Activated T-cell treated with anti-CD3 and anti-CD28 coated beads, Interleukin-2, amount 50 U/mL, for 48 hours (primary cell): ENCODE data around the gene CSNK1G1.
"Not testable (repeated sequence)": the region's sequence is repeated elsewhere in the genome, so short reads cannot be mapped to it uniquely, and the experiment has no call there.

Source experiments
- DNase-seq, 2 experiments: peaks; one replicate each; pipeline ENCODE4 v3.0.0-alpha.2; 2020

Gene CSNK1G1

DNA sequence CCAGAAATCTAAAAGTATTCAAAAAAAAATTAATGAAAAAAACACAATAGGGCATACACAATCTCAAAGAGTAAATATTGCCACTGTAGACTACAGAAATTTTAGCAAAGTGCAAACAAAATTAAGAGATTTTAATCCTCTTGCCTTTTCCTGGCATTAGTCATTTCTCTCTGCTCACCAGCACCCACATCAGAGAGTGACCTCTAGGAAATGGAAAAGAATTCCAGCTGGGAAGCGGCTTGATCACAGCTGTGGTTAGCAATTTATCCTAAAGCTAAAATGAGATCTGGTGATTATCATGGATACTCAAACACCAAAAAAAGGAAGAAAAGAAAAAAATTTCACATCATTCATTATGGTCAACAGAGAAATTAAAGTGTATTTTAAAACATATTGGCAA, 7.5 kb downstream of the CSNK1G1 start:
- no peak for DNase-seq

DNA sequence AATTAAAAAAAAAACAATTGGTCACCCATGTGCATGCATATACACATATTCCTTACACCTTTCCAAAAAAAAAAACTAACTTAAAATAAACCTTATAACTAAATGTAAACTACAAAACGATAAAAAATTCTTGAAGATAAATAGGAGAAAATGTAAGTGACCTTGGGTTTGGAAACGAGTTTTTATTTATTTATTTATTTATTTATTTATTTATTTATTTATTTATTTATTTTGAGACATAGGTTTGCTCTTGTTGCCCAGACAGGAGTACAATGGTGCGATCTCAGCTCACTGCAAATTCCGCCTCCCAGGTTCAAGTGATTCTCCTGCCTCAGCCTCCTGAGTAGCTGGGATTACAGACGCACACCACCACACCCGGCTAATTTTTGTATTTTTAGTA, 9.7 kb downstream of the CSNK1G1 start:
- DNase-seq, result not testable (repeated sequence)

DNA sequence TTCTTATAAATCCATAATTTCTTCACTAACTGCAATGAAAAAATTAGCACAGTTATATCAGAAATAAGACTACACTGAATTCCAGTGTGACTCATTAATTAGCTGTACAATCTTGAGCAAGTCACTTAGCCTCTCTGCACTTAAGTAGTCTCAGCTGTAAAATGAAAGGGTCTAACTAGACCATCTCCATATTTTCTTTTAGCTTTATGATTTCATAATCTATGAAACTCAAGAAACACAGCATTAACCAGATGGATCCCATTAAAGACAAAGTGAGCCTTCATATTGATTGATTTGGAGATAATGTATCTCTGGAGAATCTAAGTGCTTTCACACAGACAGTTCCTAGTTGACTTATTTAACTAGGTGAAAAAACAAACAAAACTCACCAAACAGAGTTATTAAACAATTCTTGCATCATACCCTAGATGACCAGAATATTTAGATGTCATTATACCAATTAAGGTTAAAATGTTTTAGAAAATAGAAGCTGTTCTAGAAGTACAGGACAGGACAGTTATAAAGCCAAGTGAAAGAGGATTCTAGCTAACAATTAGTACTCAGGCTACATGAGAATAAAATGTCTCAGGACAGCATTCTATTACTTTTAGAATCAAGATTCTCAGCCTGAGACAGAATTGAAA, 11.2 kb downstream of the CSNK1G1 start:
- no peak for DNase-seq

DNA sequence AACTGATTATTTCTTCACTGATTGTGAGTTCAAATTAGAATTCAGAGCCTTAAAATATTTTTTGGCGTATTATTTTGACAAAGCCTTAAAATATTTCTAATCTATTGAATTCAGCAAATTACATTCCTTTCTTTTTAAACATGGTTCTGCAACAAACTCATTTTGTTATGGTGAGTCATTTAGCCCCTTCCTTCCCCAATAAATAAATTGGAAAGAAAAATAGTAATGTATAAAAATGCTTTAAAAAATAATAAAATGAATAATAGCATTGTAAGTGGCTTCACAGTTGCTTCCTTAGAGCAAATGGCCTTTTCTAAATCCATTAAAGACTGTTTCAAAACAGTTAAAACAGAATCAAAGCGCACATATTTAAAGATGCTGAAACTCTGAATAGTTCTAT, 12.1 kb downstream of the CSNK1G1 start:
- no peak for DNase-seq

DNA sequence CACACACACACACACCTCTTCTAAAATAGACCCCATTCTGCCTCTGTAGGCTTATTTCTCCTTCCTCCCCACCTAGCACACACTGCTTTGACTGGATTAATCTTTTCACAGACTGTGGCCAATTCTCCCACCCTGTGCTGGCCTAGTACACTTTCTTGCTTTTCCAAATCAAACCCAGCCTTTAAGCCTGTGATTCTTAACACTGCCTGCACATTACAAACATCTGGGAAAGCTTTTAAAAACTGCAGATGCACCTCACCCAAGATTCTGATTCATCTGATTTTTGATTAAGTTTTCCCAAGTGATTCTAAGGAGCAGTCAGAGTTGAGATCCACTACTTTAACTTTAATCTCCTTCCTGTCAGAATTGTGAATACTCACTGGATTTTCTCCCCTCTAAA, 12.8 kb downstream of the CSNK1G1 start:
- no peak for DNase-seq

DNA sequence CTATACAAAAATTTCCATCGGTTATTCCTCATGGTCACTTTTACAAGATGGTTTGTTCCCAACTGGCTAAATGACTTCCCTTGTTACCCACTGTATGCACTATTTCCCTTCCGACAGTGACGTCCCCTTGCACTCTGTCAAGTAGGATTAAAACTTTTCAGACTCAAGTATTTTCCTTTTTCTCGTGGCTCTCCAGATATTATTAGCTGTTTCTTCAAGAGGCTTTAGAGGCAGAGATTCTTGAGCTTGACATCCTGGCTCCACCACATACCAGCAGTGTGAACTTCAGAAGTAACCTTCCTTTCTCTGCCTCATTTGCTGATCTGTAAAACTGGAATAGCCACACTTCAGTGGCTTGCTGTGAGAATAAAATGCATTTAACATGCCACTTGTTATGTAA, 14.0 kb downstream of the CSNK1G1 start:
- no peak for DNase-seq

DNA sequence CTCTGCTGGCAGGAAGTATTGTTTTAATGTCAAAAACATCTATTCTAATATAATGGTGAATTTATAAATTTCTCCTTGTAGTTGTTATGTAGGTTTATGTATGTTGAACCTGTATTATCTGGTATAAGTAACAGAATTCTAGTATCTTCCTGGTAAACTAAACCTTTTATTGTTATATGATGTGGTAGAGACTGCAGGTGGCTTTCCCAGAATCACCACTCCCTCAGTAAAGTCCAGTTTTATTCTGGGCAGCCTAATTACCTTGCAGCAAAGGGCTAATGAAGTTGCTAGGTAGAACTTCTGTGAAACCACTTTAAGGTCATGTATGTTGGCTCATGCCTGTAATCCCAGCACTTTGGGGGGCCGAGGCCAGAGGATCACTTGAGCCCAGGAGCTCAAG, 15.6 kb downstream of the CSNK1G1 start:
- no peak for DNase-seq

DNA sequence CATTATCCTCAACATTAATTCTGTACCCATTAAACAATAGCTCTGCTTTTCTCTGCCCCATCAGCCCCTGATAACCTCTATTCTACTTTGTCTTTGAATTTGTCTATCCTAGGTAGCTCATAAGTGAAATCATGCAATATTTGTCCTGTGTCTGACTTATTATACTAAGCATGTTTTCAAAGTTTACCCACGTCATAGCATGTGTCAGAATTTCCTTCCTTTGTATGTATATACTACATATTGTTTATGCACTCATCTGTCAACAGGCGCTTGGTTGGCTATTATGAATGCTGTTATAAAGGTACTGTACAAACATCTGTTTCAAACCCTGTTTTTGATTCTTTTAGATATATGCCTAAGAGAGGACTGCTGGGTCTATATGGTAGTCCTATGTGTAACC, 18.2 kb downstream of the CSNK1G1 start:
- DNase-seq, result no peak

DNA sequence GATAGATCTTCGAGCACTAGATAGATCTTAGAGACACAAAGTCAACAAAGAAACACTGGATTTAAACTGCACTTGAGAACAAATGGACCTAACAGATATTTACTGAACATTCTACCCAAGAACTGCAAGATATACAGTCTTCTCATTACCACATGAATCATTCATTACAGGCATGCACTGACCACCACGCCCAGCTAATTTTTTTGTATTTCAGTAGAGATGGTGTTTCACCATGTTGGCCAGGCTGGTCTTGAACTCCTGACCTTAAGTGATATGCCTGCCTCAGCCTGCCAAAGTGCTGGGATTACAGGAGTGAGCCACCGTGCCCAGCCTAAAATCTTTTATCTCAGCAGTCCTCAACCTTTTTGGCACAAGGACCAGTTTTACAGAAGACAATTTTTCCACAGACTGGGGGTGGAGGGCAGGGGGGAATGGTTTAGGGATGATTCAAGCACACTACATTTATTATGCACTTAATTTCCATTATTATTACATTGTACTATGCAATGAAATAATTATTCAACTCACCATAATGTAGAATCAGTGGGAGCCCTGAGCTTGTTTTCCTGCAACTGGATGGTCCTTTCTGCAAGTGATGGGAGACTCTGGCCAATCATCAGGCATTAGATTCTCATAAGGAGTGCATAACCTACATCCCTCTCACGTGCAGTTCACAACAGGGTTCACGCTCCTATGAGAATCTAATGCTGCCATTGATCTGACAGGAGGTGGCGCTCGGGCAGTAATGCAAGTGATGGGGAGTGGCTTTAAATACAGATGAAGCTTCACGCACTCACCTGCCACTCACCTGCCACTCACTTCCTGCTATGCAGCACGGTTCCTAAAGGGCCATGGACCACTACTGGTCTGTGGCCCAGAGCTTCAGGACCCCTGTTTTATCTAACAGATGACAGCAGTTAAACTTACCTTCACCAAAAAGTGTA, 21.7 kb downstream of the CSNK1G1 start:
- peak; percentile 33 to 34 for DNase-seq

DNA sequence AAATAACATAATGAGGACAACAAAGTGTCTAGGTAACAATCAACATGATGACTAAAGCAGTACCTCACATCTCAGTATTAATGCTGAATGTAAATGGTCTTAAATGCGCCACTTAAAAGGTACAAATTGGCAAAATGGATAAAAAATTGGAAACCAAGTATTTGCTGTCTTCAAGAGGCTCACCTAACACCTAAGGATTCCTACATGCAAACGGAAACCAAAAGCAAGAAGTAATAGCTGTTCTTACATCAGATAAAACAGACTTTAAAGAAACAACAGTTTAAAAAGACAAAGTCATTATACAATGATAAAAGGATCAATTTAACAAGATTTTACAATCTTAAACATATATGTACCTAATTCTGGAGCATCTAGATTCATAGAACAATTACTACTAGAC, 22.5 kb downstream of the CSNK1G1 start:
- no peak for DNase-seq

DNA sequence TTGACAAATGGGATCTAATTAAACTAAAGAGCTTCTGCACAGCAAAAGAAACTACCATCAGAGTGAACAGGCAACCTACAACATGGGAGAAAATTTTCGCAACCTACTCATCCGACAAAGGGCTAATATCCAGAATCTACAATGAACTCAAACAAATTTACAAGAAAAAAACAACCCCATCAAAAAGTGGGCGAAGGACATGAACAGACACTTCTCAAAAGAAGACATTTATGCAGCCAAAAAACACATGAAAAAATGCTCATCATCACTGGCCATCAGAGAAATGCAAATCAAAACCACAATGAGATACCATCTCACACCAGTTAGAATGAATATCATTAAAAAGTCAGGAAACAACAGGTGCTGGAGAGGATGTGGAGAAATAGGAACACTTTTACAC, 24.3 kb downstream of the CSNK1G1 start:
- DNase-seq, result not testable (repeated sequence)

DNA sequence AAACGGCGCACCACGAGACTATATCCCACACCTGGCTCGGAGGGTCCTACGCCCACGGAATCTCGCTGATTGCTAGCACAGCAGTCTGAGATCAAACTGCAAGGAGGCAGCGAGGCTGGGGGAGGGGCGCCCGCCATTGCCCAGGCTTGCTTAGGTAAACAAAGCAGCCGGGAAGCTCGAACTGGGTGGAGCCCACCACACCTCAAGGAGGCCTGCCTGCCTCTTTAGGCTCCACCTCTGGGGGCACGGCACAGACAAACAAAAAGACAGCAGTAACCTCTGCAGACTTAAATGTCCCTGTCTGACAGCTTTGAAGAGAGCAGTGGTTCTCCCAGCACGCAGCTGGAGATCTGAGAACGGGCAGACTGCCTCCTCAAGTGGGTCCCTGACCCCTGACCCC, 29.0 kb downstream of the CSNK1G1 start:
- not testable (repeated sequence) for DNase-seq

DNA sequence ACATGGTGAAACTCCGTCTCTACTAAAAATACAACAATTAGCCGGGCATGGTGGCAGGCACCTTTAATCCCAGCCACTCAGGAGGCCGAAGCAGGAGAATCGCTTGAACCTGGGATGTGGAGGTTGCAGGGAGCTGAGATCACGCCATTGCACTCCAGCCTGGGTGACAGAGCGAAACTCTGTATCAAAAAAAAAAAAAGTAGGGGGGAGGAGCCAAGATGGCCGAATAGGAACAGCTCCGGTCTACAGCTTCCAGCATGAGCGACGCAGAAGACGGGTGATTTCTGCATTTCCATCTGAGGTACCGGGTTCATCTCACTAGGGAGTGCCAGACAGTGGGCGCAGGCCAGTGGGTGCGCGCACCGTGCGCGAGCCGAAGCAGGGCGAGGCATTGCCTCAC, 29.5 kb downstream of the CSNK1G1 start:
- DNase-seq, result not testable (repeated sequence)

DNA sequence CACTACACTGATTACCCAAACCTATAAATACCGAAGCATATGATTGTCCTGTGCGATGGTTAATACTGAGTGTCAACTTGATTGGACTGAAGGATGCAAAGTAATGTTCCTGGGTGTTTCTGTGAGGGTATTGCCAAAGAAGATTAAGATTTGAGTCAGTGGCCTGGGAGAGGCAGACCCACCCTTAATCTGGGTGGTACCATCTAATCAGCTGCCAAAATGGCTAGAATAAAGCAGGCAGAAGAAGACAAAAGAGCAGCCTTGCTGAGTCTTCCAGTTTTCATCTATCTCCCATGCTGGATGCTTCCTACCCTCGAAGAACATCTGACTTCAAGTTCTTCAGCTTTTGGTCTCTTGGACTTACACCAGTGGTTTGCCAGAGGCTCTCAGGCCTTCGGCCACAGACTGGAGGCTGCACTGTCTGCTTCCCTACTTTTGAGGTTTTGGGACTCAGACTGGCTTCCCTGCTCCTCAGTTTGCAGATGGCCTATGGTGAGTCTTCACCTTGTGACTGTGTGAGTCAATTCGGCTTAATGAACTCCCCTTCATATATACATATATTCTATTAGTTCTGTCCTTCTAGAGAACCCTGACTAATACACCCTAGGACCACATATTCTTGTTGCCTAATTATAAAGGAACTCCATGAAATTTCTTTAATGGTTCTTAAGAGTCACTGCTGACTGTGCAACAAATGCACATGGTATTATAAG, 31.7 kb downstream of the CSNK1G1 start:
- no peak for DNase-seq

DNA sequence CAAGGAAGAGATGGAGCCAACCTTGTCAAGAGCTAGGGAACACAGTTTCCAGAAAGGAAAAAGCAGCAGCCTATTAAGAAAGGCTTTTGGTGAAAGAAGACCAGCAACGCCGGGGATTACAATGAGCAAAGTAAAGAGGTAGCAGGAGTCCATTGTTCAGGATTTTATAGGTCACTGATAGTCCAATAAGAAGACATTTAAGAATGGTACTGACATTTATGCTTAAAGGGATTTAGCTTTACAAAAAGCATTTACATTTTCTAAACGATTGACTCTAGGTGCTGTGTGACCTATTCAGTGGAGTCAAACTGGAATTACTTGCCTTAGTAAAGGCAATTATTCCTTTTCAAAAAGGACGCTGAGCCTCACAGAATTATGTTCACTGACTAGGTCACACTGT, 40.8 kb downstream of the CSNK1G1 start:
- no peak for DNase-seq

DNA sequence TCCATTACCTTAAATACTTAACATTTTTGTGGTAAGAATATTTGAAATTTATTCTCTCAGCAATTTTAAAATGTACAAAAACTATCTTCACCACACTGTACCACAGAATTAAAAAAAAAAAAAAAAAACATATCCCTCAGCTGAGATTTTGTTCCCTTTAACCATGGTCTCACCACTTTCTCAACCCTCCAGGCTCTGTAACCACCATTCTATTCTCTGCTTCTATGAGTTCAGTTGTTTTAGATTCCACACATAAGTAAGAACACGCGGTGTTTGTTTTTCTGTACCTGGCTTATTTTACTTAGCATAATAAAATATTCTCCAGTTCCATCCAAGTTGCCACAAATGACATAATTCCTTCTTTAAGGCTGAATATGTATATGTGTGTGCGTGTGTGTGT, 41.5 kb downstream of the CSNK1G1 start:
- DNase-seq, result no peak

DNA sequence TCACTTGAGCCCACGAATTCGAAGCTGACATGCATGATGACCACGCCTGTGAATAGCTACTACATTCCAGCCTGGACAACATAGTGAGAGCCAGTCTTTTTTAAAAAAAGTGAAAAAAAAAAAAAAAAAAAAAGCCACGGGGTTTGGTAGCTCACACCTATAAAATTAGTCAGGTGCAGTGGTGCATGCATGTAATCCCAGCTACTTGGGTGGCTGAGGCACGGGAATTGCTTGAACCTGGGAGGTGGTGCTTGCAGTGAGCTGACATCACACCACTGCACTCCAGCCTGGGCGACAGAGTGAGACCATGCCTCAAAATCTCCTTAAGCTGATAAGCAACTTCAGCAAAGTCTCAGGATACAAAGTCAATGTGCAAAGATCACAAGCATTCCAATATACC, 44.4 kb downstream of the CSNK1G1 start:
- no peak for DNase-seq

DNA sequence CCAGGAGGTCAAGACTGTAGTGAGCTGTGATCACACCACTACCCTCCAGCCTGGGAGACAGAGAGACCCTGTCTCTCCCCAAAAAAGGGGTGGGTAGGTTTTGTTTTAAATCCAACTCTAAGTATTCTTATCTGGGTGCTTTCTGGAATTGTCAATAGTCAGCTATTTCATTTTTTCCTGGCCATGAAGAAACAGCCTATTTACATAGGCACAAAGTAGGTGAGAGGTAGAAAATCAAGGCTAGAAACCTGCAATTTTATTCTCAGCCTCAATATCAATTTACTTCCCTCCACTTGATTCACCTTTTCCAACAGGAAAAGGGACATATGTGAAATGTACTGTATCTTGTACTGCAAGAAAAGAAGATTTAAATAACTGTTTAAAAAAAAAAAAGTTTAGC, 45.9 kb downstream of the CSNK1G1 start:
- no peak for DNase-seq

DNA sequence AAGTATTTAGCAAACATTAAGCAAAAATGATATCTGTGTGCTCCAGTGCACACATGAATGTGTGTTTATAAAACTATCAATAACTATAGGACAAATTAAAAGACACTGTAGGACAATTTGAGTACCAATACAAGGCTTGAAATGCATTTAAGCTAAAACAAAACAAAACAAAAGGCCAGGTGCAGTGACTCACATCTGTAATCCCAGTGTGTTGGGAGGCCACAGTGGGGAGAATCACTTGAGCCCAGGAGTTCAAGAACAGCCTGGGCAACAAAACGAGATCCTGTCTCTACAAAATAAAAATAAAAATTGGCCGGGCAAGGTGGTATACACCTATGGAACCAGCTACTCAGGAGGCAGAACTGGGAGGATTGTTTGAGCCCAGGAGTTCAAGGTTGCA, 50.7 kb downstream of the CSNK1G1 start:
- no peak for DNase-seq

DNA sequence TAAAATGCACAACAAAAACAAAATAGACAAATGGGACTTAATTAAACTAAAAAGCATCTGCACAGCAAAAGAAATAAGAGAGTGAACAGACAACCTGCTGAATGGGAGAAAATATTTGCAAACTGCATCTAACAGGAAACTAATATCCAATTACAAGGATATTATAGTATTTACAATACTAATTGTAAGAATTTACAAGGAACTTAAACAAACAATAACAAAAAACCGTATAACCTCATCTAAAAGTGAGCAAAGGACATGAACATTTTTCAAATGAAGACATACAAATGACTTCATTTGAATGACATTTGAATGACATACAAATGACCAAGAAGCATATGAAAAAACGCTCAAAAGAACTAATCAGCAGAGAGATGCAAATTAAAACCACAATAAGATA, 66.4 kb downstream of the CSNK1G1 start:
- DNase-seq, result no peak

DNA sequence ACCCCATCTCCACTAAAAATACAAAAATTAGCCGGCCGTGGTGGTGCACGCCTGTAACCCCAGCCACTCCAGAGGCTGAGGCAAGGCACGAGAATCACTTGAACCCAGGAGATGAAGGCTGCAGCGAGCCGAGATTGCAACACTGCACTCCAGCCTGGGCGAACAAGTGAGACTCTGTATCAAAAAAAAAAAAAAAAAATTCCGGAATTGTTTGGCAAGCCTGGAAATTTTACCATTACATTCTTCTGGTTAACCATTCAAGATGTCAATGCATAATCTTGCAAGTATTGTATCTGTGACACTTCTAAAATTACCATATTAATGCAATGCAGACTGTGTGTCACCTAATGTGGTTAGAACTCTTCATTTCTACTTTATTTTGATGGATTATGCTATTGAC, 67.0 kb downstream of the CSNK1G1 start:
- DNase-seq, result no peak

DNA sequence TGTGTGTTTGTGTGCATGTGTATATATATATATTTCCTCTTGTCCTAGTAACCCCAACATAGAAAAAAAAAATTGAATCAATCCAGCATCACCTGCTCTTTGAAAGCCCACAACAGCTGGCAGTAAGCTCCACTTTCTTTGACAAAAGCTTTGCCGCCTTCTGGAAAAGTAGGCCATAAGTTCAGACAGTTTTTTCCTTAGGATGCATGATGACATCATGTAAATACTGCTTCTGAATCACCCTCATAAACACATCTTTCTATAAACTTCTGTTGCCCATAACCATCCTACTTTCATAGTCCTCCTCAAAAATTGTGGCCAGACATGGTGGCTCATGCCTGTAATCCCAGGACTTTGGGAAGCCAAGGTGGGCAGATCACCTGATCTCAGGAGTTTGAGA, 67.4 kb downstream of the CSNK1G1 start:
- no peak for DNase-seq

DNA sequence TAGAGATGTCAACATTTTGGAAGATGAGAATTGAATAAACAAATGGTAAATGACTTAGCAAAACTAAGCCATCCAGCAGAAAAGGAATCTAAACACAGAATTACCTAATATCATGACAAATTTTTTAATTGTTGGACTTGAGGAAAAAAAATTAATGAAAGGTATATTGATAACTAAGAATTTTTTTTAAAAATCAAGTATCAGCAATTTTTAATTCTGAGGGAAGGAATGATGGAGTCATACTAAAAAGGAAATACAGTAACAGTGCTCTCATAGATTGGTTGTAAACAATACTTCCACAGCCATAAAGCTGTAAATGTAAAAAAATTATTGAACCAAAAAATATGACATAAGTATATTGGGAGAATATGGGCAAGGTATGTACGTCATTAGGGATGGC, 68.0 kb downstream of the CSNK1G1 start:
- DNase-seq, result no peak

DNA sequence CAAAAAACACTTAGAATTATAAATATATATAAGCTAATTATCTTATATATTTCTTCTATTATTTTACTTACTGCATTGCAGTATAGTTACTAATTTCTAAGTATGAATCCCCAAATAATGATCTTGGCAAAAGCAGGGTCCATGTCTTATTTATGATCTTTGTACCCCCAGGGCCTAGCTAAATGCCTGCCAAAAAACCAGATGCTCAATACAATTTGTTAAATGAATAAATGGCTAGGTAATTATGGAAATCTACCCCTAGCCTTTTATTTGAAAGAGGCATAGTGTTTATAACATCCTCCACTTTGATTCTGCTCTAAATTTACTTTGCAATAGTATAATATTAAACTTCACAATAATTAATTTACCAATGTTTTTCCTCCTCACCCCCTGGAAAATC, 69.5 kb downstream of the CSNK1G1 start:
- DNase-seq, result no peak
